GM18519 (cell line): ENCODE data around the gene PSMC1.

Experiments
- ATAC-seq: cut with Tn5 transposase; IDR thresholded peaks from one replicate; pipeline ENCODE4 v1.9.1; 2021; ENCODE audit warnings: mild to moderate bottlenecking, moderate library complexity; ENCODE audit not compliant: unreplicated experiment, low FRiP score

The PSMC1 gene

GRCh38 chr14:90301122-90301521 lies 44.8 kb downstream of the PSMC1 start:
- no peak for ATAC-seq

GRCh38 chr14:90301668-90302090 lies 45.3 kb downstream of the PSMC1 start:
- no peak for ATAC-seq

GRCh38 chr14:90302529-90303303 lies 46.4 kb downstream of the PSMC1 start:
- no peak for ATAC-seq

DNA sequence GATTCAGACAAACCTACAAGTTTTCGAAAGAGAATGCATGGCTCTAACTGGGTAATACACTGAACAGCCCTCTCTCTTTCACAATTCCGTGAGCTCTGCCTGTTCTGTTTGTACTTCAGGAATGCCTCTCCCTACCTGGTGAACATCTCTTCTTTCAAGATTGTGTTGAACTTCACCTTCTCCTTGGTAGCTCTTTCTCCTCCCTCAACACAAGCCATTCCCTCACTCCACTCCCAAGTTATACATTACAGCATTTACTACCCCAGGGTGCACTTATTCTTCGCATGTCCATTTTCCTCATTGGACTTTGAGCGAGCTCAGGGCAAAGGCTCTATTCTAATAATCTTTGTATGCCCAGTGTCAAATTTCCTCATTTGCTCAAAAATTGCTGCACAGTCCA lies 47.1 kb downstream of the PSMC1 start:
- ATAC-seq, result no peak

DNA sequence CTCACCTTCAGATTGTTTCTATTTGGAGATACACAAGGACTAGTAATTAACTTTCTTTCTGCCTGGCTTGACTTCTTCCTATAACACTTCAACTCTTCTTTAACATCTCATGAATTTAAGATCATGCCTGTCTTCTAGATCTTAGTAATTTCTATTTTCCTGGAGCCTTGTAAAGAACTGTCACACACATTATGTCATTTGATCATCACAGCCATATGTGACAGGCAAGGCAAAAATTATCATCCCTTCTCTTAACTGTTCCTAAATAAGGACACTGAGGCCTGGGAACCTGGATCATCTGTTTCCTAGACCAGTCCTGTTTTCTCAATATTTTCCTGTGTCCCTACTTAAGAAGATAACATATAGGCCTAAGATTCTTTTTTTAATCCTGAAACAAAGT lies 48.1 kb downstream of the PSMC1 start:
- no peak for ATAC-seq

- ATAC-seq, result no peak
Measured at GRCh38 chr14:90305176-90305601, 48.8 kb downstream of the PSMC1 start.

DNA sequence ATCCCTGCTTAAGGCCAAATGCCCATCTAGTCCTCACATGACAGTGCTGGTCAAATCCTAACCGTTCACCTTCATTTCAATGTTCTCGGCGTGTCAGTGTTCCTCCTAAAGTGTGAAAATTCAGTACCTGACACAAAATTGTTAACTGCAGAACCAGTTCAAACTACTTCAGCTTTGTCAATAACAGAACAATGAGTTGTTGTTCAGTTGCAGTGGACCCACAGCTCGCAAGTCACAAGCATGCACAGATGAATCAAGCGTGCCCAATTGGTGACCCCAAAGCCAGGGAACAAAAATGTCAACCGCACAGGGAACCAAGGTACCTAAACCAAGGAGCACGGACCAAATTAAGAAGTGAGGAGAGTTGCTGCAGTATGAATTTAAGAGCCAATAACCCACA lies 52.2 kb downstream of the PSMC1 start:
- ATAC-seq, result no peak

GRCh38 chr14:90317286-90317685 lies 60.9 kb downstream of the PSMC1 start:
- no peak for ATAC-seq

DNA sequence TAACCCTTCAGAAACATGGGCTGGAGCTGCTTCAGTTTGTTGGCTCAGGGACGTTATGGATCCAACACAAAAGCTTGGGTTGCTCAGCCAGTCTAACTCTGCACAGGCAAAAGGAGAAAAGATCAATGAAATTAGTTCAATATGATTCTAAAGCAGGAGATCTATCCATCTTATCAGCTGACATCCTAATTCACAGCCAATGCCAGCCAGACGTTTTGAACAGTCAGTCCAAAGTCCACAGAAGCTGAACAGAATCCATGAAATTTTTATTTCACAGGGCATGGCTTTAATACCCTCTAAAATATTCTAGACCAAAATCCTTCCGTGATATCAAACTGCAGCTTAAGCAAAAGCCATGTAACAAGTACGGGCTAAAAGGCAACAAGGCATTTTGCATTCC lies 61.7 kb downstream of the PSMC1 start:
- ATAC-seq, result no peak

GRCh38 chr14:90319173-90319572 lies 62.8 kb downstream of the PSMC1 start:
- ATAC-seq, result no peak

DNA sequence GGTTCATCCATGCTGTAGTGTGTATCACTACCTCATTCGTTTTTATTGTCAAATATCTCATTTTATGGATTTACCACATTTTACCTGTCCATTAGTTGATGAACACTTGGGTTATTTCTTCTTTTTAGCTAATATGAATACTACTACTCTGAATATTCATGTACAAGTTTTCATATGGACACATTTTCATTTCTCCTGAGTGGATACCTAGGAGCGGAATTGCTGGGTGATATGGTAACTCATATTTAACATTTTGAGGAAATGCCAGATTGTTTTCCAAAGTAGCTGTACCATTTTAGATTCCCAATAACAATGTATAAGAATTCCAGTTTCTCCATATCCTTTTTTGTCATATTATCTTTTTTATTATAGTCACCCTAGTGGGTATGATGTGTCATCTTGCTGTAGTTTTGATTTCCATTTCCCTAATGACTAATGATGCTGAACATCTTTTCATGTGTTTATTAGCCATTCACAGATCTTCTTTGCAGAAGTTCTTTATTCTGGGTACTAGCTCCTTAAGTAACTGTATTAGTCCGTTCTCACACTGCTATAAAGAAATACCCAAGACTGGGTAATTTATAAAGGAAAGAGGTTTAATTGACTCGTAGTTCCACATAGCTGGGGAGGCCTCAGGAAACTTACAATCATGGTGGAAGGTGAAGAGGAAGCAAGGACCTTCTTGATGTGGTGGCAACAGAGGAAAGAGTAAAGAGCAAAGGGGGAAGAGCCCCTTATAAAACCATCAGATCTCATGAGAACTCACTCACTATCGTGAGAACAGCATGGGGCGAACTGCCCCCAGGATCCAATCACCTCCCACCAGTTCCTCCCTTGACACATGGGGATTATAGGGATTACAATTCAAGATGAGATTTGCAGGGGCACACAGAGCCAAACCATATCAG lies 63.5 kb downstream of the PSMC1 start:
- ATAC-seq, result no peak

DNA sequence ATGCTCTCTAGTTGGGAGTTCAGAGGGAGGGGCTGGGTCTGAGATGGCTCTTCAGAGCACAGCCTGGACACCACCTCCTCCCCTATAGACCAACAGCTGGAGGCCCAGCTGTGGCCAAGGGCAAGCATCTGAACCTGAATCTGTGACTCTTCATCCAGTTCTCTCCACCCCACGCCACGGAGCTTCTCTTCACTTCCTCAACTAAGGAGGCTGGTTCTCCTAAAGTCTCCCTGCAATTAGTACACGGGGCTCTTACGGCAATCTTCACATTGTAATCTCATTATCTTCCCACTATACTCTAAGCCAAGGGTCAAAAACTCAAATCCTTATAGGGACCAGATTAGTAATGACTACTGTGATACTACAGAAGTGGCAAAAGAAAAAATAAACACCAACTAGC lies 65.5 kb downstream of the PSMC1 start:
- ATAC-seq, result no peak
